Measurements from ENCODE around the gene EGR1. TPM values are rescaled to one million over a fixed set of nuclear protein-coding genes. Genes with fewer than 3 reads are reported as not detected.

Gene EGR1
- total and polyA plus RNA-seq, 4 donors: 1.4 to 88.7 (median 13.1) TPM

GRCh38 chr5:138503487-138504270 lies 38.4 kb downstream of the EGR1 start:
- H3K9ac ChIP-seq (ENCODE audit: low read depth in 1 of 2, low read length in 2 of 2): no peak overlapping the region
- TF ChIP-seq EGR1 (IDR thresholded peaks at IDR 0.05; ENCODE audit: low read depth in 2 of 2): no peak
- peak; percentile 78 for TF ChIP-seq CTCF (IDR thresholded peaks at IDR 0.05; ENCODE audit: low read depth, low read length, missing input control)
- TF ChIP-seq HNF4A (conservative IDR thresholded peaks at IDR 0.05): peak in 1 of 2 donors; percentile 7
- TF ChIP-seq RAD21 (IDR thresholded peaks at IDR 0.05): peak; percentile 88 to 93
- H3K36me3 ChIP-seq (ENCODE audit: control insufficient read depth in 4 of 4, insufficient read depth in 3 of 4, low read depth in 1 of 4, low read length in 3 of 4): peaks cover 0 to 6% (median 4%) of the 10 kb centered on the region in 4 donors
- no peak overlapping the region for H3K27ac ChIP-seq (ENCODE audit: low read depth in 1 of 2, low read length in 2 of 2)
- no peaks in the 10 kb centered on the region for H3K9me3 ChIP-seq (ENCODE audit: control insufficient read depth in 4 of 4, low read length in 3 of 4)
- peak; percentile 37 for DNase-seq (ENCODE audit: low spot score)
- H3K27me3 ChIP-seq (ENCODE audit: control insufficient read depth in 4 of 4, insufficient read depth in 4 of 4, low read length in 3 of 4): no peaks in the 10 kb centered on the region
- peaks cover 9 to 51% (median 40%) of the 10 kb centered on the region in 4 donors for H3K4me1 ChIP-seq (ENCODE audit: control insufficient read depth in 4 of 4, insufficient read depth in 4 of 4, low read length in 3 of 4)
- H3K4me3 ChIP-seq (ENCODE audit: low read depth in 1 of 3, low read length in 3 of 3): no peak overlapping the region
- WGBS: 24% methylated on average over 6 of the region's 6 CpGs

- Histone ChIP-seq H3K9ac (ENCODE audit: low read depth in 1 of 2, low read length in 2 of 2) (no peak overlapping the region), H3K36me3 (ENCODE audit: control insufficient read depth in 4 of 4, insufficient read depth in 3 of 4, low read depth in 1 of 4, low read length in 3 of 4) (peaks cover 4 to 12% (median 8%) of the 10 kb centered on the region in 4 donors), H3K4me3 (ENCODE audit: low read depth in 1 of 3, low read length in 3 of 3) (no peak overlapping the region), H3K4me1 (ENCODE audit: control insufficient read depth in 4 of 4, insufficient read depth in 4 of 4, low read length in 3 of 4) (peaks cover 11 to 51% (median 40%) of the 10 kb centered on the region in 4 donors), H3K9me3 (ENCODE audit: control insufficient read depth in 4 of 4, low read length in 3 of 4) (no peaks in the 10 kb centered on the region), H3K27ac (ENCODE audit: low read depth in 1 of 2, low read length in 2 of 2) (peak overlapping the region in 1 of 2 donors; percentile 5), H3K27me3 (ENCODE audit: control insufficient read depth in 4 of 4, insufficient read depth in 4 of 4, low read length in 3 of 4) (no peaks in the 10 kb centered on the region)
- DNase-seq (ENCODE audit: low spot score): no peak
- WGBS: 40% methylated on average over 4 of the region's 4 CpGs
- no peak for TF ChIP-seq MAX (IDR thresholded peaks at IDR 0.05)
- peak in 1 of 2 donors; percentile 44 for TF ChIP-seq RAD21 (IDR thresholded peaks at IDR 0.05)
- peak; percentile 16 for TF ChIP-seq SP1 (IDR thresholded peaks at IDR 0.05)
- TF ChIP-seq RXRA (IDR thresholded peaks at IDR 0.05): no peak
- peak in 1 of 2 donors; percentile 54 for TF ChIP-seq HNF4A (conservative IDR thresholded peaks at IDR 0.05)
- TF ChIP-seq CTCF (IDR thresholded peaks at IDR 0.05; ENCODE audit: low read depth, low read length, missing input control): no peak
These were observed 39.5 kb downstream of the EGR1 start for GRCh38 chr5:138504799-138505198.

GRCh38 chr5:138506370-138507306 lies 41.4 kb downstream of the EGR1 start:
- no peak for DNase-seq (ENCODE audit: low spot score)
- peaks cover 11 to 23% (median 14%) of the 10 kb centered on the region in 4 donors for H3K36me3 ChIP-seq (ENCODE audit: control insufficient read depth in 4 of 4, insufficient read depth in 3 of 4, low read depth in 1 of 4, low read length in 3 of 4)
- peaks cover 11 to 51% (median 40%) of the 10 kb centered on the region in 4 donors for H3K4me1 ChIP-seq (ENCODE audit: control insufficient read depth in 4 of 4, insufficient read depth in 4 of 4, low read length in 3 of 4)
- no peaks in the 10 kb centered on the region for H3K27me3 ChIP-seq (ENCODE audit: control insufficient read depth in 4 of 4, insufficient read depth in 4 of 4, low read length in 3 of 4)
- no peaks in the 10 kb centered on the region for H3K9me3 ChIP-seq (ENCODE audit: control insufficient read depth in 4 of 4, low read length in 3 of 4)
- H3K4me3 ChIP-seq (ENCODE audit: low read depth in 1 of 3, low read length in 3 of 3): no peak overlapping the region
- no peak overlapping the region for H3K9ac ChIP-seq (ENCODE audit: low read depth in 1 of 2, low read length in 2 of 2)
- peak overlapping the region; percentile 19 to 66 for H3K27ac ChIP-seq (ENCODE audit: low read depth in 1 of 2, low read length in 2 of 2)
- 47% methylated on average over 10 of the region's 10 CpGs for WGBS
- TF ChIP-seq REST (IDR thresholded peaks at IDR 0.05) (no peak), RXRA (IDR thresholded peaks at IDR 0.05) (peak in 1 of 2 donors; percentile 26), RAD21 (IDR thresholded peaks at IDR 0.05) (peak; percentile 9 to 18), EGR1 (IDR thresholded peaks at IDR 0.05; ENCODE audit: low read depth in 2 of 2) (no peak), HNF4A (conservative IDR thresholded peaks at IDR 0.05) (peak; percentile 50 to 60), ZBTB33 (IDR thresholded peaks at IDR 0.05) (peak; percentile 45), YY1 (IDR thresholded peaks at IDR 0.05) (peak; percentile 59), ATF3 (IDR thresholded peaks at IDR 0.05) (no peak)
